Right renal cortex interstitium (tissue), 3 donors: ENCODE results near the gene CNTLN. TPM values are rescaled to one million over a fixed set of nuclear protein-coding genes. Genes with fewer than 3 reads are reported as not detected.
"Not testable (repeated sequence)": the region's sequence is repeated elsewhere in the genome, so short reads cannot be mapped to it uniquely, and the experiment has no call there.

ENCODE experiments used
- DNase-seq, 3 donors: peaks; one replicate each; pipeline ENCODE4 v3.0.0-alpha.2; 2013; ENCODE audit warnings: low read depth in 3 of 3, low spot score in 2 of 3
- polyA plus RNA-seq, 3 donors: library from polyadenylated mRNA; unstranded; fragments of 120-200 nt; gene quantifications; one replicate each; pipeline ENCODE4 v1.2.1, GENCODE V29; 2013; ENCODE audit not compliant: insufficient read length in 3 of 3

The CNTLN gene
- polyA plus RNA-seq, 3 donors = 13.4 to 14.9 (median 14.0) TPM

GRCh38 chr9:17397166-17397728, 262.4 kb downstream of the CNTLN start:
- DNase-seq = not testable (repeated sequence)

- DNase-seq = no peak
Observed at GRCh38 chr9:17398350-17398749, 263.5 kb downstream of the CNTLN start.

- DNase-seq = no peak
Observed at GRCh38 chr9:17401858-17402257, 267.0 kb downstream of the CNTLN start.

DNA sequence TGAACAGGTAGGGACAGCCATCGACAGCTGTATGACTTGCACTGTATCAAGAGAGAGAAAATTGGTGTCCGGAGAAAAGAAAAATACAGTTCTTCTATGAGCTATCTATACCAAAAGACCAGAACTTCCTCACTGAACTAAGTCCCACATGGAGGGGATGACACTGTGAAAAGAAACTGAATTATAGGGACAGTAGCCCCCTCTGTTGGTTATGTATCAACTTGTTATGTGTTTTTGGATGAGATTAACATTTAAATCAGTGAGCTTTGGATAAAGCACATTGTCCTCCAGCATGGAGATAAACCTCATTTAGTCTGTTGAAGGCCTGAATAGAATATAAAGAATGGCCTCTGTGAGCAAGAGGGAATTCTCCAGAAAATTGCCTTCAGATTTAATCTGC, 267.5 kb downstream of the CNTLN start:
- no peak for DNase-seq

GRCh38 chr9:17403539-17403938, 268.7 kb downstream of the CNTLN start:
- DNase-seq = no peak

DNA sequence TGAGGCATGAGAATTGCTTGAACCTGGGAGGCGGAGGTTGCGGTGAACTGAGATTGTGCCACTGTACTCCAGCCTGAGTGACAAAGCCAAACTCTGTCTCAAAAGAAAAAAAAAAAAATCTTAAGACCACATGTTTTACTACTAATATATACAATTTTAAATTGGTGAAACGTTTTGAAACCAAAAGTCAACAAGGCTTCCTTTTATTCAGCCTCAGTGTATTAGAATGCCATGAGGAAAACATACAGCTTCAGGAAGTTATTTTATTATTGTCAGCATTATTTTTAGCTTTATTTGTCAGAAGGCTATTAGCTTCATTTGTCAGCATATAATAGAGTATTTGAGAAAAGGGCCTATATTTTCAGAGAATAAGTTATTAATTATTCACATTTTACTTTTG, 280.1 kb downstream of the CNTLN start:
- DNase-seq = no peak

GRCh38 chr9:17422994-17423680, 288.3 kb downstream of the CNTLN start:
- DNase-seq = no peak

DNA sequence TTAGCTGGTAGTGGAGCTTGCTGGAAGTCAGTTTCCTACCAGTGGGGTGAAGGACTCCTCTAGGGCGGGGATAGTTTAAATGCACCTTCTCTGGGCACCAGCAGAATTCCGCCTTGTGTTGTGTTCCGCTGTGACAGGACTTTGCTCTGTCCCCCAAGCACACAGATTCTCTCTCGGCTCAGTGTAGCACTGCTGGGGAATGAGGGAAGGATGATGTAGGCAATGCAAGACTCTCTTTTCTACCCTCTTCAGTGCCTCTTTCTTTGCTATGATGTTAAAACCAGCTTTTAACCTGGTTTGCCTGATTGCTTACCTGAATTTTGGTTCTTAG, 288.8 kb downstream of the CNTLN start:
- DNase-seq = no peak

DNA sequence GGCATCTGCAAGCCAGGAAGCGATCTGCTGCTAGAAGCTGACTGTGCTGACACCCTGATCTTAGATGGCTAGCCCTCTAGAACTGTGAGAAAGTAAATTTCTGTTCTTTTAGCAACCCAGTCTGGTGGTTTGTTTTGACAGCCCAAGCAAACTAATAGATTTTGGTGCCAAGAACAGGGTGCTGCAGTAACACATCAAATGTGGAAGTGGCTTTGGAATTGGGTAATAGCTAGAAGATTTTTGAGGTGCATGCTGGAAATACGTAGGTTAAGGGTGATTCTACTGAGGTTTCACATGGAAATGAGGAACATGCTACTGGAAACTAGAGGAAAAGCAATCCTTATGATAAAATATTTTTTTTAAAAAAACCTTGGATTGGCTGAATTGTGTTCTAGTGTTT, 290.5 kb downstream of the CNTLN start:
- no peak for DNase-seq

- DNase-seq = no peak
Observed at GRCh38 chr9:17433526-17433925, 298.7 kb downstream of the CNTLN start.

DNA sequence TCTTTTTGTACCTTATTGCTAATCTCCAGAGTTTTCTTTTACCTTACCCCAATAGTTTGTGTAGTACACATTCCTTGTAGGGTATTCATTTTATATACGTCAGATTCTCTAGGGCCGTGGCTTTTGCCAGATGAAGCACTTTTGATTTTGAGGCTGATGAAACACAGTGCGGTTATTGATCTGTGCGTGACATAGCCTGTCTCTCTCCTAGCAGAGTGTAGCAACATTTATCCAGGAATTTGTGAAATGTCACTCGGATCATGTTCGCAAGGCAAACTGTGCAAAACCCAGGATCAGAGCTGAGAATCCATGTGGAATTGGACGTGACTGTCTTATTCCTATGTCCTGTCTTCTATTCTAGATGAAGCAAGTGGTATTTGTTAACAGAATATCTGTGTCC, 302.0 kb downstream of the CNTLN start:
- DNase-seq = no peak

GRCh38 chr9:17437813-17438212, 303.0 kb downstream of the CNTLN start:
- no peak for DNase-seq

- DNase-seq = not testable (repeated sequence)
Observed at GRCh38 chr9:17445126-17445525, 310.3 kb downstream of the CNTLN start.

- no peak for DNase-seq
Observed at GRCh38 chr9:17453751-17454150, 318.9 kb downstream of the CNTLN start.

DNA sequence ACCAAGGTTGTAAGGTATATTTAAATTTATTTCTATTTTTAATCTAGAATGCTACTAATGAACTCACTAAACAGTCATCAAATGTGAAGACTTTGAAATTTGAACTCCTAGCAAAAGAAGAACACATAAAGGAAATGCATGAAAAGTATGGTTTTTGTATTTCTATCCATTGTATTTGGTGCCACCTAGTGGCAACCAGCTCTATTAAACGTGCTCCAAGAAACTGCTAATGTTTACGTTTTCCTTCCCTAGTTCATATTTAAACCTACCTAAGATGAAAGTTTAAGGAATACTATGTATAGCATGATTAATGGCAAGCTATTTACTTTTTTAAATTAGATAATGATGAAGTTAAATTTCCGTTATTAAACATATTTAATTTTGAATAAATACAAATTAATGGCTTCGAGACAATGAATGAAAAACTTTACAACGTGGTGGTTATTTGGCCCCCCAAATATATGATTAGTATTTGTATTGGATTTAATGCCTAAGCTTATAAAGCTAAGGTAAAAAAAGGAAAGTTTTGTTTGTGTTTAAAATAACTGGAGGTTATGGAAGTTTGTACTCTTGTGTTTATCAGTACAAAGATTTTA, 328.1 kb downstream of the CNTLN start:
- peak; percentile 38 to 51 (median 50) for DNase-seq

GRCh38 chr9:17470036-17470813, 335.4 kb downstream of the CNTLN start:
- no peak for DNase-seq

- no peak for DNase-seq
Observed at GRCh38 chr9:17472126-17472525, 337.3 kb downstream of the CNTLN start.

GRCh38 chr9:17476401-17476800, 341.6 kb downstream of the CNTLN start:
- no peak for DNase-seq

GRCh38 chr9:17477816-17478215, 343.0 kb downstream of the CNTLN start:
- DNase-seq = no peak

- DNase-seq = no peak
Observed at GRCh38 chr9:17480966-17481365, 346.1 kb downstream of the CNTLN start.

GRCh38 chr9:17481565-17481964, 346.7 kb downstream of the CNTLN start:
- DNase-seq = no peak

- DNase-seq = no peak
Observed at GRCh38 chr9:17484906-17485305, 350.1 kb downstream of the CNTLN start.
